Keratinocyte (primary cell): ENCODE measurements around the gene GNAT2.

Experiments
- EZH2 ChIP-seq: IDR thresholded peaks from one replicate; pipeline ENCODE4 v1.6.1; 2012; ENCODE audit warnings: inconsistent platforms, mild to moderate bottlenecking, low read length, moderate library complexity
- TF ChIP-seq, protein P1 (sequence below), 3 experiments: IDR thresholded peaks in 1 of 3; conservative IDR thresholded peaks in 1 of 3; optimal IDR thresholded peaks in 1 of 3; 2 replicates in 2 of 3; 3 replicates in 1 of 3; pipeline versions ENCODE3 to v1.5.1; 2011; ENCODE audit warnings: low read length in 3 of 3, mild to moderate bottlenecking in 3 of 3, moderate library complexity in 2 of 3, control low read depth in 1 of 3, inconsistent platforms in 1 of 3; ENCODE audit not compliant: insufficient read depth in 2 of 3; ENCODE audit errors: extremely low read depth in 1 of 3

DNA sequence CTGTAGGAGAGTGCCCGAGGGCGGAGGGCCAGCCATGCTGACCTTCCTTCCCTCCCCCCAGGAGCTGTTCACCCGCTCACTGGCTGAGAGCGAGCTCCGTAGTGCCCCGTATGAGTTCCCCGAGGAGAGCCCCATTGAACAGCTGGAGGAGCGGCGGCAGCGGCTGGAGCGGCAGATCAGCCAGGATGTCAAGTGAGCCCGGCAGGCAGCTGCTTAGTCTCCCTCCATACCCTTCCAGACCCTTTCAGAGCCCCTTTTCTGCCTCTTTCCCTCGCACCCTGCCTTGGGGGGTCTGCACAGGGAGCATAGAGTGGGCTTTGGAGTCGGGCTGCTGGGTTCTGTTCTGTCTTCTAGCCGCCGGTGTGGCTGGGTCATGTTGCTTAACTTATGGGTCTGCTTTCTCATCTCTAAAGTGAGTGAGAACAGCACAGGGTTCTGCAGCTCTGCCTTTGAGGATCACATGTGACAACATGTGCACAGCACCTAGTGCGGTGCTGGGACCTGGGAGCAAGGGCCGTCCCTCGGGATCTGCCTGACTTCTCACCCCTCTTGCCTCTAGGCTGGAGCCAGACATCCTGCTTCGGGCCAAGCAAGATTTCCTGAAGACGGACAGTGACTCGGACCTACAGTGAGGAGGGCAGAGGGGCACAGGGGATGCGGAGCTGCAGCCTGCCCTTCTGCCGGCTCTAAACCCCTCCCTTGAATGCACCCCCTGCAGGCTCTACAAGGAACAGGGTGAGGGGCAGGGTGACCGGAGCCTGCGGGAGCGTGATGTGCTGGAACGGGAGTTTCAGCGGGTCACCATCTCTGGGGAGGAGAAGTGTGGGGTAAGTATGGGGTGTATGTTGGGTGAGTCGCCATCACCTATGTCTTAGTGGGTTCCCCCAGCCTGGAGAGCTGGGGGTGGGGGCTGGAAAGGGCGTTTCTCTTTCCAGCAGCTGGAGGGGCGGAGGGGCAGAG, 6.5 kb upstream of the GNAT2 start:
- TF ChIP-seq, protein P1, sequence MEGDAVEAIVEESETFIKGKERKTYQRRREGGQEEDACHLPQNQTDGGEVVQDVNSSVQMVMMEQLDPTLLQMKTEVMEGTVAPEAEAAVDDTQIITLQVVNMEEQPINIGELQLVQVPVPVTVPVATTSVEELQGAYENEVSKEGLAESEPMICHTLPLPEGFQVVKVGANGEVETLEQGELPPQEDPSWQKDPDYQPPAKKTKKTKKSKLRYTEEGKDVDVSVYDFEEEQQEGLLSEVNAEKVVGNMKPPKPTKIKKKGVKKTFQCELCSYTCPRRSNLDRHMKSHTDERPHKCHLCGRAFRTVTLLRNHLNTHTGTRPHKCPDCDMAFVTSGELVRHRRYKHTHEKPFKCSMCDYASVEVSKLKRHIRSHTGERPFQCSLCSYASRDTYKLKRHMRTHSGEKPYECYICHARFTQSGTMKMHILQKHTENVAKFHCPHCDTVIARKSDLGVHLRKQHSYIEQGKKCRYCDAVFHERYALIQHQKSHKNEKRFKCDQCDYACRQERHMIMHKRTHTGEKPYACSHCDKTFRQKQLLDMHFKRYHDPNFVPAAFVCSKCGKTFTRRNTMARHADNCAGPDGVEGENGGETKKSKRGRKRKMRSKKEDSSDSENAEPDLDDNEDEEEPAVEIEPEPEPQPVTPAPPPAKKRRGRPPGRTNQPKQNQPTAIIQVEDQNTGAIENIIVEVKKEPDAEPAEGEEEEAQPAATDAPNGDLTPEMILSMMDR (optimal IDR thresholded peaks at IDR 0.05 in 1 of 3, IDR thresholded peaks at IDR 0.05 in 1 of 3, conservative IDR thresholded peaks at IDR 0.05 in 1 of 3; ENCODE audit: extremely low read depth in 1 of 3, insufficient read depth in 2 of 3, low read length in 3 of 3): no peak
- no peak for TF ChIP-seq EZH2
